ENCODE data around the gene TNIK.

DNA sequence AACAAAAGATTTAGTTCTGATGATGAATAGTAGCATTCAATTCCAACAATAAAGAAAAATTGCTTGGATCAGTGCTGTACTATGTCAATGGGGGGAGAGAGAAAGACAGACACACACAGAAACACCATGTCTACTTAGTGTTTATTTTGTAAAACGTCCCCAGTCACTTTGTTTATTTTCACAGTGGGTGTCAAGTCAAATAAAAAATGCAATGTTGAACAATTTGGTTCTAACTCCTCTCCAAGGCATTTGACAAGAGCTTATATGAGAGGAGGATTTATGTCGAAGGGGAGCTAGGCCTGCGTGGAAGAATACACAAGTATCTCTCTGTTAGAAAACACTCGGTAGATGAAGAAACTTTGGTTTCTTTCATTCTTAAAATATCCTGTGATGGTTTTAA, 232.0 kb downstream of the TNIK start:
- no peak for TF ChIP-seq ZNF274 (IDR thresholded peaks at IDR 0.05; ENCODE audit: low read depth, low read length)
- no peak for TF ChIP-seq SUZ12 (IDR thresholded peaks at IDR 0.05; ENCODE audit: extremely low read depth, insufficient read depth, insufficient read length)
- no peak for TF ChIP-seq YY1 (IDR thresholded peaks at IDR 0.05; ENCODE audit: insufficient read depth, insufficient read length)
